Measurements from ENCODE around the gene FAM170B. TPM values are rescaled to one million over a fixed set of nuclear protein-coding genes. Genes with fewer than 3 reads are reported as not detected.

Gene FAM170B
- total and polyA plus RNA-seq, 7 donors = not detected

DNA sequence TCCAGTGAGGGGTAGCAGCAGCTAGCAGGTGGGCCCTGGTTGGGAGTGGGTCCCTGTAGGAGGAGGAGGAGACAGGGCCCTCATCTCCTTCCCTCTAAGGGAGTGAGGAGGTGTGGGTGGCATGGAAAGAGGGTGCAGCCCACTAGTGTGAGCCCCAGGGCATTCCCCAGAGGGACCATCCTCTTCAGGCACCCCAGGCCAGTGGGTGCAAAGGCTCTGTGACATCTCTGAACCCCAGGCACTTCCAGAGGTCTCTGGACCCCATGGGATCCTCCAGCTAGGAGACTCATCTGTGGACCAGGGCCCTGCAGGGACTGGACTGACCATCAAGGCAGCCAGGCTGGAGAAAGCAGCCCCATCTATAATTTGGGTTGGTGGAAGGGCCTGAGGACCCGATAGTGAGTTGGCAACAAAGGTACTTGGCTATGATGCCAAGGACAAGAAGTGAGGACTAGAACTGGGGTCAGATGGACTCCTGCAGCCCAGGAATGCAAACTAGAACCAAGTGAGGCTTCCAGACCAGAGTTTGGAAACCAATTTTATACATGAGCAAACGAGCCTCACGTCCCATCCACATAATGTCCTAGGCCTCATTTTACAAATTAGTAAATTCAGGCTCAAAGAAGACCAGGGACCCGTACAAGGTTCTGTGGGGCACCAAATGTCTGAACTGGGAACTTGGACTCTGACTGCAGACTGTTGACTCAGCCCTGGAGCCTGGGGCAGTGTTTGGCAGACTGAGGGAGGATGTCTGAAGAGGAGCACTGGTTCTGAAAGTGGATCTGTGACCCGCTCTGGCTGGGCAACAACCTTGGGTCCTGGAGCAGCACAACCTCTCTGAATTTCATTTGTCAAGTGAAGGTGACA lies 17.1 kb downstream of the FAM170B start:
- H3K27me3 ChIP-seq = no peaks in the 10 kb centered on the region
- no peak for DNase-seq
- no peaks in the 10 kb centered on the region for H3K9me3 ChIP-seq
- H3K36me3 ChIP-seq = no peaks in the 10 kb centered on the region
- WGBS, 2 donors = 82 to 88% methylated on average over 5 of the region's 5 CpGs
- H3K4me1 ChIP-seq = peaks cover 0 to 35% (median 15%) of the 10 kb centered on the region in 4 donors
- no peak overlapping the region for H3K4me3 ChIP-seq
- intact Hi-C loops (cut with DNase I) = loop anchor here (10.0 kb wide), 2 partner anchors 92 to 812 kb away; partner anchors contain the start of gene MAPK8
- H3K27ac ChIP-seq = no peak overlapping the region
- TF ChIP-seq, protein P1, sequence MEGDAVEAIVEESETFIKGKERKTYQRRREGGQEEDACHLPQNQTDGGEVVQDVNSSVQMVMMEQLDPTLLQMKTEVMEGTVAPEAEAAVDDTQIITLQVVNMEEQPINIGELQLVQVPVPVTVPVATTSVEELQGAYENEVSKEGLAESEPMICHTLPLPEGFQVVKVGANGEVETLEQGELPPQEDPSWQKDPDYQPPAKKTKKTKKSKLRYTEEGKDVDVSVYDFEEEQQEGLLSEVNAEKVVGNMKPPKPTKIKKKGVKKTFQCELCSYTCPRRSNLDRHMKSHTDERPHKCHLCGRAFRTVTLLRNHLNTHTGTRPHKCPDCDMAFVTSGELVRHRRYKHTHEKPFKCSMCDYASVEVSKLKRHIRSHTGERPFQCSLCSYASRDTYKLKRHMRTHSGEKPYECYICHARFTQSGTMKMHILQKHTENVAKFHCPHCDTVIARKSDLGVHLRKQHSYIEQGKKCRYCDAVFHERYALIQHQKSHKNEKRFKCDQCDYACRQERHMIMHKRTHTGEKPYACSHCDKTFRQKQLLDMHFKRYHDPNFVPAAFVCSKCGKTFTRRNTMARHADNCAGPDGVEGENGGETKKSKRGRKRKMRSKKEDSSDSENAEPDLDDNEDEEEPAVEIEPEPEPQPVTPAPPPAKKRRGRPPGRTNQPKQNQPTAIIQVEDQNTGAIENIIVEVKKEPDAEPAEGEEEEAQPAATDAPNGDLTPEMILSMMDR (IDR thresholded peaks at IDR 0.05) = no peak
- no peak for TF ChIP-seq POLR2A (IDR thresholded peaks at IDR 0.05)
- TF ChIP-seq POLR2AphosphoS5 (IDR thresholded peaks at IDR 0.05) = no peak
- no peak for TF ChIP-seq EP300 (IDR thresholded peaks at IDR 0.05)

DNA sequence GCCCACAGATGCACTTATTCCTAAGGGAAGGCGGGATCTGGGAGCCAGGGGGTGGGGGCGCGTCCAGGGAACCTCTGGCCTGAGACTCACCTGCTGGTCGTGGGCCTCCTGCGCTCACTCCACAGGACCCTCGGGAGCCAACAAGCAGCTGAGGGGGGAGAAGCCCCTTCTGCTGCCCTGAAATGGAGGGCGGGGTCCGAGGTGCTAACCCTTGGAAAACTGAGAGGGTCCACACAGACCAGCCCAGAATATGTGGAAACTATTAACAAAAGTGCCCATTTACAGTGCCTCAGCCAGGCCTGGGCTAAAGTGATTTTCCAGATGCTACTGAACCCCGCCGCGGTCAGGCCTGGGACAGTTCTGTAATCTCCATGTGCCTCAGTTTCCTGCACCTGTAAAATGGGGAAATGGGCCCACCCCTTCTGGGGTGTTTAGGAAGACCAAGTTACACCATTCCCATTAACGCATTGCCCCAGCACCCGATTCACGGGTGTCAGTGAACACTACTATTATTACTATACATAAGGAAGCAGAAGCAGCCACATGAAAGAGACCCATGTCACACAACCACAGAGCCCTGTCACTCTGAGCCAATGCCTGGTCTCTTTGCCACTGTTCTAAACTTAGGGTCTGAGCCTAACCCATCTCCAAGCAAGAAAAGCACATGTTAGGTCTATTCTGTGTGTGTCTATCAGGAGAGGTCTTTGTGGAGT lies 17.9 kb downstream of the FAM170B start:
- peak overlapping the region in 3 of 4 donors; percentile 65 to 77 (median 72) for H3K4me3 ChIP-seq
- H3K36me3 ChIP-seq = no peaks in the 10 kb centered on the region
- intact Hi-C loops (cut with DNase I) = loop anchor here (10.0 kb wide), 2 partner anchors 91 to 811 kb away; partner anchors contain the start of gene MAPK8
- 75 to 82% methylated on average over 14 of the region's 14 CpGs for WGBS, 2 donors
- DNase-seq = no peak
- no peaks in the 10 kb centered on the region for H3K9me3 ChIP-seq
- peak overlapping the region in 3 of 4 donors; percentile 35 to 63 (median 62) for H3K27ac ChIP-seq
- TF ChIP-seq POLR2A (IDR thresholded peaks at IDR 0.05) (no peak), POLR2AphosphoS5 (IDR thresholded peaks at IDR 0.05) (no peak), EP300 (IDR thresholded peaks at IDR 0.05) (no peak)
- TF ChIP-seq, protein P1 (IDR thresholded peaks at IDR 0.05) = no peak
- no peaks in the 10 kb centered on the region for H3K27me3 ChIP-seq
- peaks cover 0 to 35% (median 15%) of the 10 kb centered on the region in 4 donors for H3K4me1 ChIP-seq

DNA sequence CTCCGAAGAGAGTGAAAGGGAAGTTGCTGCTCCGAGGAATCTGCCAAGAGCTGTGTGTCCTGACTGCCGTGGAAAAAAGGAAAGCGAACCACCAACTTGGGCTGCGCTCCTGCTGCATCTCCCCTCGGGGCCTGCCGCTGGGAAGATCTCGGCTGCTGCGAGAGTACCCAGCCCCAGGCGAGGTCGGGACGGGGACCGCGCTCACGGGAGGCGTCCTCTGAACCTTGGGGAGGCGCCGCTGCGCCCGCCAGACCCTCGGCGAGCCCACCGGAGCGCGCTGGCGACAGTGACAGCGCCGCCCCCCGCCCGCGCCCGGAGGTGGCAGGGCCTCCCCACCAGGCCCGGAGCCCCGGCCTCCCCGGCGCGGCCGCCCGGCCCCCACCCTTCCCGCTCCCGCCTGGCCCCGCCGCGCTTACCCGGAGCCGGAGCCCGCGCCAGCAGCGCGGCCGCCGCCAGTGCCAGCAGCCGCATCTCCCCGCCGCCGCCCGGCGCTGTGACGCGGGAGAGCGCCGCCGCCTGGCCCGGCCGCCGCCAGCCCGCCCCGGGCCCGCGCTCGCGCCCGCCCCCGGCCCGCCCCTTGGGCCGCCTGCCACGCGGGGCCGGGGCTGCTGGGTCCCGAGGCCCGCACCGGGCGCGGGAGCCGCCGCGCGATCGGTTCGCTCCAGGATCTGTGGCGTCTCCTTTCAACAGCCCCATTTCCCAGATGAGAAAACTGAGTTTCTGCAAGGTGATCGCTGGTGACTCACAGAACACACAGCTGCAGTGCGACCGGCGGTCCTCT lies 18.6 kb downstream of the FAM170B start, which contains the start of gene VSTM4:
TSS of gene VSTM4 (minus strand) at position 508 of the 781 bp plus-strand sequence. CDS start at position 471, 37 bp downstream.
- TF ChIP-seq POLR2AphosphoS5 (IDR thresholded peaks at IDR 0.05) = peak in 1 of 4 donors; percentile 5
- no peak for TF ChIP-seq POLR2A (IDR thresholded peaks at IDR 0.05)
- TF ChIP-seq EP300 (IDR thresholded peaks at IDR 0.05) = no peak
- intact Hi-C loops (cut with DNase I) = loop anchor here (10.0 kb wide), 2 partner anchors 90 to 810 kb away; partner anchors contain the start of gene MAPK8
- Histone ChIP-seq H3K9me3 (no peaks in the 10 kb centered on the region), H3K27me3 (no peaks in the 10 kb centered on the region), H3K27ac (peak within 1 kb of the TSS; percentile 80 to 89 (median 86)), H3K4me1 (peaks cover 0 to 43% (median 19%) of the 10 kb centered on the region in 4 donors), H3K36me3 (no peaks in the 10 kb centered on the region), H3K4me3 (peak within 1 kb of the TSS; percentile 54 to 77 (median 68))
- peak; percentile 80 for DNase-seq
- WGBS, 2 donors = 4 to 8% methylated on average over 95 of the region's 95 CpGs

DNA sequence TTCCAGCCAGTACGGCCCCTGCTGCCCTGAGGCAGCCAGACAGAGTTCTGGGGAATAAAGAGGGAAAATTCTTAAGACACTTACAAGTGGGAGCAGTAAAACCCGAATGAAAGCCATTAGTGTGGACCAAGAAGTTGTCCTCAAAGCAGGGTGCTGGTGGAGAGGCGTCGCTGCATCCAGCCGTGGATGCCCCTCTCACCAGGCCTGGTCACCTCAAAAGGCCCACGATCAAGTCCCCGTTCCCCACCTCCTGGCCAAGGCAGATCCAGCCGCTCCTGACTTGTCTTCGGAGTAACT lies 19.2 kb downstream of the FAM170B start:
- no peak for DNase-seq
- 55% methylated on average over 9 of the region's 9 CpGs for WGBS, 2 donors
- TF ChIP-seq, protein P1 (IDR thresholded peaks at IDR 0.05) = no peak
- TF ChIP-seq POLR2AphosphoS5 (IDR thresholded peaks at IDR 0.05) (no peak), EP300 (IDR thresholded peaks at IDR 0.05) (no peak), POLR2A (IDR thresholded peaks at IDR 0.05) (no peak)
- Histone ChIP-seq H3K4me3 (peak overlapping the region; percentile 54 to 77 (median 68)), H3K27me3 (no peaks in the 10 kb centered on the region), H3K4me1 (peaks cover 0 to 48% (median 23%) of the 10 kb centered on the region in 4 donors), H3K9me3 (no peaks in the 10 kb centered on the region), H3K27ac (peak overlapping the region; percentile 80 to 89 (median 86)), H3K36me3 (no peaks in the 10 kb centered on the region)
- intact Hi-C loops (cut with DNase I) = loop anchor here (10.0 kb wide), 2 partner anchors 90 to 810 kb away; partner anchors contain the start of gene MAPK8

All from sigmoid colon (tissue), 7 donors.